ENCODE data around the gene PLCG2. TPM values are rescaled to one million over a fixed set of nuclear protein-coding genes. Genes with fewer than 3 reads are reported as not detected.

Gene PLCG2
- total RNA-seq, 2 experiments from 2014 or later, result 11.0 to 13.3 TPM

DNA sequence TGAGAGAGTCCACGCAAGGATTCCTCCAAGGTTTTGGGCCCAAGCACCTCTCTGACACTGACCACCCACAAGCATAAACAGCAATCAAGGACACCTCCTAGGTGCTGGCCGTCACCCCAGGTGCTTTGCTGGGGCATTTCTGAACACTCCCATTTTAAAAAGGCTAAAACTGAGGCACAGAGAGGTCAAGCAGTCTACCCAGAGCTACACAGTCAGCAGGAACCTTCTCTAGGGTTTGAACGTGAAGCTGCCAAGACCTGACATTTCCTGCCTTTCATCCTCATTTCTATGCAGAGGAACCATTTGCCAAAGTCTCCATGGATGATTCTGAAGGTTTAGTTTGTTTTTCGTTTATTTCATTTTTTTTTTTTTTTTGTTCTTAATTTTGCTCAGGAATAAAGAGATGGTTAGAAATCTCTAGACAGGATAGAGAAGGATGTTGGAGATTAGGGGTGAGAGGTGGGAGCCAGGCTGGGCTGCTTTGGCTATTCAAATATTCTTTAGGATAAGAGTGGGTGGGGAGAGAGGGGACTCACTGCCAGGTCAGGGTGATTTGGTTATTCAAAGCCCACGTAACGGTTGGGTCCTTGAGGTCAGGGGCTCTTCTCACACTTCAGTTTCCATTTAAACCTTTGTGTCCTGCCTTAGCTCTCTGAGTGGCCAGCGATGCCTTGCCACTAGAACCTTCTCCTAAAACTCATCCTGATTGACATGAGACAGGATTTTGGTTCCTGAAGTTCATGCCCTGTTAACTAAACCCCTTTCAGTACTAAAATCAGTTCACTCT, 6.2 kb downstream of the PLCG2 start:
- DNase-seq, result no peak
- Mint-ChIP-seq H3K9me3 (no peaks in the 10 kb centered on the region), H3K27ac (no peak overlapping the region), H3K4me3 (no peak overlapping the region), H3K27me3 (peaks cover 23% of the 10 kb centered on the region), H3K36me3 (ENCODE audit: low read depth) (no peaks in the 10 kb centered on the region), H3K4me1 (peaks cover under 1% of the 10 kb centered on the region)
- ChIA-PET CTCF (no interaction called here), POLR2A (no interaction called here)

DNA sequence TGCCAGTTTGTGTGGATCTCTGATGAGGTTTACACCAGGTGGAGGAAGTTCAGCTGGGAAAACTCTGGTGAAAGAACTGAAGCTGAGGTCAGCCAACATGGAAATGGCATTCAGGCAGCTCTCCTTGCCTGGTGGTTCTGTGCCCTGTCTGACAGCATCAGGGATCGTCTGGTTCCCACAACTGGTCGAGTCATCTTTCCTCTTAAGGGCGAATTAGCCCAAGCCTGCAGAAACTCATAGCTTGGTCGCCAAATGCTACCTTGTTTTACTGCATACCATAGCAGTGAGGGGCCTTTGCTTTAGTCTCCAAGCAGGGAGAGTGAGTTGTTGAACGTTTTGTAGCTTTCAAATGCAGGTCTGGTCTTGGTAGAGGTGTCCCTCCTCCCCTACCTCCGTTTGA, 7.2 kb downstream of the PLCG2 start:
- Mint-ChIP-seq H3K36me3 (ENCODE audit: low read depth) (peaks cover 3% of the 10 kb centered on the region), H3K4me1 (peaks cover 2% of the 10 kb centered on the region), H3K4me3 (no peak overlapping the region), H3K27ac (no peak overlapping the region), H3K27me3 (peaks cover 19% of the 10 kb centered on the region), H3K9me3 (no peaks in the 10 kb centered on the region)
- CTCF ChIA-PET, result interaction anchor here (0.6 kb wide), 1 partner anchor 361 kb away, joined by 3 read pairs; no protein-coding TSS in a partner anchor
- POLR2A ChIA-PET, result no interaction called here
- DNase-seq, result no peak

DNA sequence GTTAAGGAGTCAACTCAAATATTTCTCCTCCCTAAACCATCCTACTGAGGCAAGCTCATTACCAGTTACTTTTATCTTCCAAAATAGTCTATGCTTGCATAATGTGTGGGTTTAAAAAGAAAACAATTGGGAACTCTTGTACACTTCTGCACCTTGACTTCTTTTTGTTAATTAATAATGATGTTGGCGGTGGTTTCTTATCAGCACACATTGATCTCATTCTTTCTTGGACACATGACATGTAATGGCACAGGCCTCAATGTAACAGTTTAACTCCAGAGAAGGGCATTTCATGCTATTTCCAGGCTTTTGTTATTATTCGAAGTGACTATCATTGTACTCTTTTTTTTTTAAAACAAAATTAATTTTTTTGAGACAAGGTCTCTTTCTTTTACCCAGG, 7.8 kb downstream of the PLCG2 start:
- ChIA-PET CTCF (no interaction called here), POLR2A (no interaction called here)
- Mint-ChIP-seq H3K36me3 (ENCODE audit: low read depth) (peaks cover 3% of the 10 kb centered on the region), H3K27me3 (peaks cover 17% of the 10 kb centered on the region), H3K27ac (no peak overlapping the region), H3K4me1 (peaks cover 2% of the 10 kb centered on the region), H3K4me3 (no peak overlapping the region), H3K9me3 (no peaks in the 10 kb centered on the region)
- DNase-seq, result no peak

DNA sequence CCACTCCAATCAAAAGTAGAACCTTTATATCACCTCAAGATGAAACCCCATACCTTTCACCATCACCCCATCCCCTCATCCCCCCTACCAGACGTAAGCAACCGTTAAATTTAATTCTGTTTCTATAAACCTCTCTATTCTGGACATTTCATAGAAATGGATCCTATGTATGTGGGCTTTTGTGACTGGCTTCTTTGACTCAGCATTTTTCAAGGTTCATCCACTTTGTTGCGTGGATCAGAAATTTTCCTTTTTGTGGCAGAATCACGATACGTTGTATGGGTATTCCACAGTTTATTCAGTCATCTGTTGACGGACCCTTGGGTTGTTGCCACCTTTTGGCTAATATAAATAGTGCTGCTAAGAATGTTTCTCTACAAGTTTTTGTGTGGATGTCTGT, 8.6 kb downstream of the PLCG2 start:
- Mint-ChIP-seq H3K9me3 (no peaks in the 10 kb centered on the region), H3K27me3 (peaks cover 14% of the 10 kb centered on the region), H3K36me3 (ENCODE audit: low read depth) (peaks cover 3% of the 10 kb centered on the region), H3K4me1 (peaks cover 2% of the 10 kb centered on the region), H3K27ac (no peak overlapping the region), H3K4me3 (no peak overlapping the region)
- POLR2A ChIA-PET, result no interaction called here
- CTCF ChIA-PET, result no interaction called here
- no peak for DNase-seq

DNA sequence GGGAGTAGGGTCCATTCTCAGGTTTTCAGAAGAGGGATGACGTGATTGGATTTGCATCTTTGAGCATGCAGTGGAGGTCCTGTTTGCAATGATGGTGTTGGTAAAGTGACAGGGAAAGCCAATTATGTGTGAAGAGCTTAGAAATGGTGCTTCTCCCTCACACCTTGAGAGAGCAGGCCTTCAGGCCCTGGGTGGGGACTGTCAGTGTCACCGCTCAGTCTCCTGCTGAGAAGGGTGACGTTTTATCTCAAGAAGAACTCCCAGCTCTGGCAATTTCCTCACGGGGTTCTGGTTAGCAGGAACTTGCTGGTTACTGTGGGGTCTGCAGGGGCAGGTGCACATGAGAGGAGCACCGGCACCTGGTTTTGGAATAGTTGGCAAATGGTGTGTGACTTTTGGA, 11.2 kb downstream of the PLCG2 start:
- no peak for DNase-seq
- no peaks in the 10 kb centered on the region for H3K9me3 Mint-ChIP-seq
- no peak overlapping the region for H3K27ac Mint-ChIP-seq
- peaks cover 4% of the 10 kb centered on the region for H3K27me3 Mint-ChIP-seq
- H3K4me1 Mint-ChIP-seq, result peaks cover 2% of the 10 kb centered on the region
- H3K36me3 Mint-ChIP-seq (ENCODE audit: low read depth), result peaks cover 3% of the 10 kb centered on the region
- no peak overlapping the region for H3K4me3 Mint-ChIP-seq
- CTCF ChIA-PET, result no interaction called here
- POLR2A ChIA-PET, result no interaction called here

DNA sequence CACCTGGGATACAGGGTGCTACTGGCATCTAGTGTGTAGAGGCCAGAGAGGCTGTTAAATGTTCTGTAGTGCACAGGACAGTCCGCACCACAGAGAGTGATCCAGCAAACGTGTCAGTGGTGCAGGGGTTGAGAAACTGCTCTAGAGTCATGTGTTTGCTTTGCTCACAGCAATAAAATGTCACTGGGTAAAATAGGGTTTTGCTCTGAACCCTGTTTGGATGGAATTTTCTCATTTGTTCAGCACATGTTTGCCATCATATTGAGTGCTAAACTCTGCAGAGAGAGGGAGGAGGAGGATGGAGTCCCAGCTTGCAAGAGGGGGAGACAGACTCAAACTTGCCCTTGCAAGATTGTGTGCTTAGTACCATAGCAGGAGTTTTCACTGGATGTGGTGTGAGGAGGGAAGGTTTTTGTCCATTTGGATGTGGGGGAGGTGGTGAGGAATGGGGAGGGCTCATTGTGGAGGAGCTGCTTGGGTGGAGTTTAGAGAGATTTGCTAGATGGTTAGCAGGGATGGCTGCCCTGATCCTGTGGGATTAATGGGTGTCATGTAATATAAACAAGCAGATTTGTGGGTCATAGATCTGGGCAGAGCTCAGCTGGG, 11.8 kb downstream of the PLCG2 start:
- Mint-ChIP-seq H3K36me3 (ENCODE audit: low read depth) (peaks cover 3% of the 10 kb centered on the region), H3K27me3 (peaks cover 4% of the 10 kb centered on the region), H3K4me3 (no peak overlapping the region), H3K9me3 (no peaks in the 10 kb centered on the region), H3K4me1 (peaks cover 3% of the 10 kb centered on the region), H3K27ac (no peak overlapping the region)
- DNase-seq, result no peak
- CTCF ChIA-PET, result no interaction called here
- POLR2A ChIA-PET, result no interaction called here

DNA sequence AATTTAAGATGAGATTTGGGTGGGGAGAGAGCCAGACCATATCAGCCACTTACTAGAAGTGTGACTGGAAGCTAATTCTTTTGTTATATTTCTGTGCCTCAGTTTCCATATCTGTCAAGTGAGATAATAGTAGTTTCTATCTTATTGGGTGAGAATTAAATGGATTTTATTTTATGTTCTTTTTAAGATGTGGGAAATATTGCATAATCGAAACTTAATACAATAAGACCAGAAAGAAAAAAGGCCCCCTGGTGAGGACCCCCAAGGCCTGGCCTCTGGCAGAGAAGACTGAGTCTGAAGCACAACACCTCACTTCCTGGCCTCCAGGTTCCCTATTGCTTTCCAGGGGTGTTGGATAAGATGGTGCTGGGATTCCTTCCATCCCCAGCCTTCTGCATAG, 13.7 kb downstream of the PLCG2 start:
- Mint-ChIP-seq H3K27ac (no peak overlapping the region), H3K27me3 (peaks cover 4% of the 10 kb centered on the region), H3K4me1 (peaks cover 22% of the 10 kb centered on the region), H3K4me3 (no peak overlapping the region), H3K9me3 (no peaks in the 10 kb centered on the region), H3K36me3 (ENCODE audit: low read depth) (peaks cover 3% of the 10 kb centered on the region)
- no peak for DNase-seq
- POLR2A ChIA-PET, result interaction anchor here (1.1 kb wide), 1 partner anchor 478 kb away, joined by 3 read pairs; no protein-coding TSS in a partner anchor
- CTCF ChIA-PET, result no interaction called here

DNA sequence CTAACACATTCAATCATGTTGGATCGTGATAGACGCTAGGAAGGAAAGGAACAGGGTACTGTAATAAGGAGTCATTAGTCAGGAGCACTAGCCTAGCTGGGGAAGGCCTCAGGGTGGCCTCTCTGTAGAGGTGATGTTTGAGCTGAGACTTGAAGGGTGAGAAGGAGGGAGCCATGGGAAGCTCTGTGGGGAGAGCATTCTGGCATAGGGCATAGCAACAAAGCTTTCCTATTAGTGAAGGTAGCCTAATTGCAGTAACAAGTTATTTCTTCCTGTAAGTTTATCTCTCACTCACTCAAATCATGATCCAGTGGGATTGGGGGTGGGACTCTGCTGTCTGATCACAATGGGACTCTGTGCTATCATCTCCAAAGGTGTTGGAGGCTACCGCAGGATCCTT, 16.1 kb downstream of the PLCG2 start:
- POLR2A ChIA-PET, result no interaction called here
- H3K27ac Mint-ChIP-seq, result no peak overlapping the region
- CTCF ChIA-PET, result no interaction called here
- DNase-seq, result no peak
- H3K4me1 Mint-ChIP-seq, result peaks cover 38% of the 10 kb centered on the region
- no peaks in the 10 kb centered on the region for H3K9me3 Mint-ChIP-seq
- no peak overlapping the region for H3K4me3 Mint-ChIP-seq
- peaks cover 4% of the 10 kb centered on the region for H3K27me3 Mint-ChIP-seq
- peaks cover 3% of the 10 kb centered on the region for H3K36me3 Mint-ChIP-seq (ENCODE audit: low read depth)

DNA sequence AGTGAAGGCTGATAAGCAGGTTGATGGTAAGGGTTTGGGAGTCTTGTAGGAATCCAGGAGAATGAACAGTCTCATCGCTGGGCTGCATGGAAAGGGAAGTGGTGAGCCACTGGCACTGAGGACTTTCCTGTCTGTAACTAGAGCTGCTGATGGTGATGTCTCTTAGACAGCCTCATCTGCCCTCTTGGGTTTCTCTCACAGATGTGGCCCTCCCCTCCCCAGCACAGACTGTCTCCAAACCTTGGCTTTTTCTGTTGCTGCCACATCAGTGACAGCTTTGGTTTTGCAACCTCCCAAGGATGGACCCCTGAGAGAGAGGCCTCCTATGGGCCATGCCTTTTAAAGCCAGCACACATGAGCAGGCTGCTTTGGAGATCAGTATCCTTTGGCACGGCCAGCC, 16.9 kb downstream of the PLCG2 start:
- Mint-ChIP-seq H3K4me1 (peaks cover 39% of the 10 kb centered on the region), H3K27ac (no peak overlapping the region), H3K4me3 (no peak overlapping the region), H3K27me3 (peaks cover 1% of the 10 kb centered on the region), H3K36me3 (ENCODE audit: low read depth) (peaks cover under 1% of the 10 kb centered on the region), H3K9me3 (no peaks in the 10 kb centered on the region)
- ChIA-PET POLR2A (no interaction called here), CTCF (no interaction called here)
- no peak for DNase-seq

DNA sequence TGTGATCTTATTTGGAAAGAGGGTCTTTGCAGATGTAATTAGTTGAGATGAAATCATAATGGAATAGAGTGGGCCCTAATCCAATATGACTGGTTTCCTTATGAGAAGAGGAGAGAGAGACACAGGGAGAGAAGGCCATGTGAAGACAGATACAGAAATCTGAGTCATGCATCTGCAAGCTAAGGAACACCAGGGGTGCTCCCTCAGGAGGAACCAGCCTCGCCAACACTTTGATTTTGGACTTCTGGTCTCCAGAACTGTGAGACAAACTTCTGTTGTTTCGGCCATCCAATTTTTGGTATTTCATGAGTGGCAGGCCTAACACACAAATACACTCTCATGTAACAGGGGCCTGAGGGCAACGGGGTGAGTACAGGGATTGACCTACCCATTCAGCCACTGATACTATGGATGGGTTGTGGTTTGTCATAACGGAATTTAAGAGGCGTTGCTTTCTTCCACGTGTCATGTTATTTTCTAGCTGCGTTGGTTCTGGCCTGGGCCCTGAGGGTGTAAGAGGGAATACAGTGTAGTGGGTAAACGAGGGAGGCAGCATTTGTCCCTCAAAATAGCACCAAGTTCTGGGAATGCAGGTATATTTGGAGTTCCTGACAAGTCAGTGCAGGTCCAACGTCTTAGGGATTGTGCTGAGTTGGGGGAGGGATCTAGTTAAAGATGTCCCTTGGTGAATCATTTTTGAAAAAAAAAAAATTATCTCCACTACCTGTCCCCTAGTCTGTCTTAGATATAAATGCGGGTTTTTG, 17.7 kb downstream of the PLCG2 start:
- H3K27ac Mint-ChIP-seq, result no peak overlapping the region
- peaks cover 39% of the 10 kb centered on the region for H3K4me1 Mint-ChIP-seq
- no peaks in the 10 kb centered on the region for H3K36me3 Mint-ChIP-seq (ENCODE audit: low read depth)
- H3K4me3 Mint-ChIP-seq, result no peak overlapping the region
- H3K27me3 Mint-ChIP-seq, result no peaks in the 10 kb centered on the region
- ChIA-PET POLR2A (no interaction called here), CTCF (no interaction called here)
- no peak for DNase-seq
- no peaks in the 10 kb centered on the region for H3K9me3 Mint-ChIP-seq

DNA sequence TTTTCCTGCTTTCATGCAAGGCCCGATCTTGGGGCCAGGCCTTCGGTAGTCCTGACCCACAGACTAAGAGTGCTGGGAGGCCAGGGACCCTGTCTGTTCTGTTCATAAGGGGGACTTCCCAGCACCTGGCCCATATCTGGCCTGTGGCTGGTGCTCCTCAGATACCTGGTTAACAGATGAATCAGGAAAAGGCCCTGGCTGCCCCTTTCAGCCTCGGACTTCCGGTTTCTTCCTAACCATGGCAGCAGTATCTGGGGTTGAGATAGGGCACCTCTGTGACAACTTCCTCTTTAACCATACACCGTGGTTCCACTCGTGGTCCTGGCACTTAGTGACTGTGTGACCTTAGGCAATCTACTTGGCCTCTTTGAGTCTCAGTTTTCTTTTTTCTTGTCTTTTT, 18.4 kb downstream of the PLCG2 start:
- peaks cover 39% of the 10 kb centered on the region for H3K4me1 Mint-ChIP-seq
- H3K9me3 Mint-ChIP-seq, result no peaks in the 10 kb centered on the region
- H3K4me3 Mint-ChIP-seq, result no peak overlapping the region
- ChIA-PET POLR2A (interaction anchor here (1.7 kb wide), 1 partner anchor 18 kb away, joined by 7 read pairs; the partner anchor contains the start of gene PLCG2), CTCF (interaction anchor here (1.2 kb wide), 1 partner anchor 21 kb away, joined by 3 read pairs; no protein-coding TSS in a partner anchor)
- H3K36me3 Mint-ChIP-seq (ENCODE audit: low read depth), result no peaks in the 10 kb centered on the region
- H3K27me3 Mint-ChIP-seq, result no peaks in the 10 kb centered on the region
- no peak overlapping the region for H3K27ac Mint-ChIP-seq
- DNase-seq, result peak; percentile 28

DNA sequence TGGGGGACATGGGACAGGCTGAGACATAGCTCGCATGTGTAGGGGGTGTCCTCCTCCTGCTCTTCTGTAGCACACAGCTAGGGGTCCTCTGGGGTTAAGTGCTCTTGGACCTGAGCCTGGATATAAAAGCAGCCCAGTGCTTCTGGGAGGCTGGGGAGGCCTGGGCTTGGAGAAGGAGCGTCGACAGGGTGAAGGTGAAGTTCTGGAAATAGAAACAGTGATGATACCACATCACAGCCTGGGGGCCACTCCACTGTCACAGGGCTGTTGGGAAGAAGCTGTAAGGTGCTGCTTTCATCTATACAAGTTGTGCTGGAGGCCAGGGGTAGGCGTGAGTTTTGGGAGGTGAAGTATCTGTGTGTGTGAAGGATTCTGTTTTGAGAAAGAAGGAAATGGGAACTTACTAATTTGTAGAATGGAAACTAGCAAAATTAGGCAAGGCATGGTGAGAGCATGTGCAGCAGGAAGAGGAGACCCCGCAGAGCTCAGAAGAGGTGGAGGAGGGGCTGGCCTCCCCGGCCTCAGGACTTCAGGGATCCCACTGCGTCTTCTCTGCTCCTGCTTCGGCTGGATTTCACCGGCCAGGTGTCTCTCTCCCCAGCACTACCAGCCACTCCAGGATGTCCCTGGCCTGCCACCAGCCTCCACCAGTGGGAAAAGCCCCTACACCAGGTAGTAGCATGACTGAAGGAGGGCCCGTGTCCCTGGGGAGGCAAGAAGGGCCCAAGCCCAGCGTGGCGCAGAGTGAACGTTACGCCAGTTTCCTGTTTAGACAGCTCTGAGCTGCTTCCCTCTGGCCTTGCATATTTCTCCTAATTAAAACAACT, 19.4 kb downstream of the PLCG2 start:
- Mint-ChIP-seq H3K27me3 (no peaks in the 10 kb centered on the region), H3K36me3 (ENCODE audit: low read depth) (no peaks in the 10 kb centered on the region), H3K9me3 (no peaks in the 10 kb centered on the region), H3K27ac (peak overlapping the region; percentile 79), H3K4me1 (peaks cover 39% of the 10 kb centered on the region), H3K4me3 (peak overlapping the region; percentile 44)
- DNase-seq, result peak; percentile 49
- POLR2A ChIA-PET, result interaction anchor here (1.7 kb wide), 1 partner anchor 19 kb away, joined by 7 read pairs; the partner anchor contains the start of gene PLCG2
- CTCF ChIA-PET, result interaction anchor here (0.9 to 1.2 kb wide), 2 partner anchors 20 to 76 kb away, joined by 3 read pairs; no protein-coding TSS in a partner anchor

DNA sequence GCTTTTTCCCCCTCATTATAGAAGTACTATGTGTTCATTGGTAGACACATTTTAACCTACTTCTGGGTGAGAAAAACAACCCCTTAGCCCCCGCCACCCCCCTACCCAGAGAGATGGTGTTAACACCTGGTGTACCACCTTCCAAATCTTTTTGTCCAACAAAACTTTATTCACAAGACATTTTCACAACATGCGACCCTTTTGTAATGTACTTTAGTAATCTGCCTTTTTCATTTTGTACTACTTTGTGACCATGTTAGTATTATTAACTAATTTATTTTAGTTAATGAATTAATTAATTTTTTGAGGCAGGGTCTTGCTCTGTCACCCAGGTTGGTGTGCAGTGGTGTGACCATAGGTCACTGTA, 20.0 kb downstream of the PLCG2 start:
- peak overlapping the region; percentile 79 for H3K27ac Mint-ChIP-seq
- H3K9me3 Mint-ChIP-seq, result no peaks in the 10 kb centered on the region
- H3K4me3 Mint-ChIP-seq, result peak overlapping the region; percentile 44
- peaks cover 41% of the 10 kb centered on the region for H3K4me1 Mint-ChIP-seq
- POLR2A ChIA-PET, result interaction anchor here (1.7 kb wide), 1 partner anchor 20 kb away, joined by 7 read pairs; the partner anchor contains the start of gene PLCG2
- no peaks in the 10 kb centered on the region for H3K27me3 Mint-ChIP-seq
- H3K36me3 Mint-ChIP-seq (ENCODE audit: low read depth), result no peaks in the 10 kb centered on the region
- no peak for DNase-seq
- CTCF ChIA-PET, result no interaction called here

Data from activated CD4-positive, alpha-beta memory T cell treated with anti-CD3 and anti-CD28 coated beads, Interleukin-2, amount 10 ng/mL, durations not matched to agents 7 days and 5 days (primary cell).